HL-60 (cell line): Measurements from ENCODE around the gene IRAK3.
"Not testable (repeated sequence)": the region's sequence is repeated elsewhere in the genome, so short reads cannot be mapped to it uniquely, and the experiment has no call there.

Experiments used
- DNase-seq, 2 experiments: peaks; one replicate each; pipeline ENCODE4 v3.0.0-alpha.2; 2010 to 2020; ENCODE audit warnings: low read depth in 1 of 2, low spot score in 1 of 2
- H3K27ac ChIP-seq: fragments of 250-450 bp; sonication (Bioruptor Pico); replicated peaks from 2 replicates; pipeline ENCODE4 v1.5.1; 2020; ENCODE audit warnings: mild to moderate bottlenecking, moderate library complexity
- H3K27me3 ChIP-seq: fragments of 250-450 bp; sonication (Bioruptor Pico); 2 replicates; pipeline ENCODE4 v1.5.1; 2021; ENCODE audit warnings: mild to moderate bottlenecking, moderate library complexity; ENCODE audit not compliant: insufficient read depth, poor library complexity, severe bottlenecking
- H3K4me3 ChIP-seq: replicated peaks from 2 replicates; pipeline ENCODE4 v1.5.1; 2011; ENCODE audit warnings: mild to moderate bottlenecking, control low read depth, low read length; ENCODE audit not compliant: insufficient read depth
- CTCF ChIP-seq: IDR thresholded peaks from one replicate; pipeline ENCODE4 v1.5.1; 2011; ENCODE audit warnings: low read length, control low read depth, inconsistent platforms; ENCODE audit not compliant: insufficient read depth
- GABPA ChIP-seq: IDR thresholded peaks from 2 replicates; pipeline ENCODE4 v1.6.1; 2012; ENCODE audit warnings: low read depth
- POLR2AphosphoS5 ChIP-seq: IDR thresholded peaks from 2 replicates; pipeline ENCODE4 v1.6.1; 2012; ENCODE audit warnings: low read depth
- REST ChIP-seq: IDR thresholded peaks from 2 replicates; pipeline ENCODE4 v1.6.1; 2012; ENCODE audit warnings: low read depth; ENCODE audit not compliant: insufficient replicate concordance
- SPI1 ChIP-seq: IDR thresholded peaks from 2 replicates; pipeline ENCODE4 v1.6.1; 2012; ENCODE audit warnings: low read depth, mild to moderate bottlenecking, borderline replicate concordance

IRAK3 gene

GRCh38 chr12:66203820-66204219 lies 14.8 kb downstream of the IRAK3 start:
- no peaks in the 10 kb centered on the region for H3K27me3 ChIP-seq
- DNase-seq: no peak
- no peak overlapping the region for H3K4me3 ChIP-seq
- no peak overlapping the region for H3K27ac ChIP-seq
- no peak for TF ChIP-seq CTCF
- no peak for TF ChIP-seq POLR2AphosphoS5
- no peak for TF ChIP-seq REST
- no peak for TF ChIP-seq SPI1
- TF ChIP-seq GABPA: no peak

GRCh38 chr12:66206141-66206540 lies 17.1 kb downstream of the IRAK3 start:
- DNase-seq: no peak
- TF ChIP-seq CTCF (no peak), POLR2AphosphoS5 (no peak), SPI1 (no peak), GABPA (no peak), REST (no peak)
- Histone ChIP-seq H3K27ac (no peak overlapping the region), H3K27me3 (no peaks in the 10 kb centered on the region), H3K4me3 (no peak overlapping the region)

GRCh38 chr12:66210840-66211239 lies 21.8 kb downstream of the IRAK3 start:
- no peak for DNase-seq
- Histone ChIP-seq H3K27me3 (no peaks in the 10 kb centered on the region), H3K4me3 (no peak overlapping the region), H3K27ac (peak overlapping the region; percentile 44)
- TF ChIP-seq SPI1: peak; percentile 63; the same call in 1 of the 2 replicates
- TF ChIP-seq CTCF: no peak
- TF ChIP-seq REST: no peak
- no peak for TF ChIP-seq POLR2AphosphoS5
- no peak for TF ChIP-seq GABPA

GRCh38 chr12:66211573-66211972 lies 22.6 kb downstream of the IRAK3 start:
- not testable (repeated sequence) for H3K27me3 ChIP-seq, H3K4me3 ChIP-seq
- H3K27ac ChIP-seq: peak overlapping the region; percentile 44; the same call in 1 of the 2 replicates
- DNase-seq: peak in 1 of 2 experiments; percentile 40

GRCh38 chr12:66213011-66213410 lies 24.0 kb downstream of the IRAK3 start:
- DNase-seq, H3K4me3 ChIP-seq, H3K27me3 ChIP-seq, H3K27ac ChIP-seq: not testable (repeated sequence)
